Left lobe of liver (tissue), 2 donors: Measurements from ENCODE around the gene ZNF431. TPM values are rescaled to one million over a fixed set of nuclear protein-coding genes. Genes with fewer than 3 reads are reported as not detected.
A peak's percentile ranks its signal among the peaks of the same experiment; 100 is the strongest.
"Not testable (repeated sequence)": the region's sequence is repeated elsewhere in the genome, so short reads cannot be mapped to it uniquely, and the experiment has no call there.

Source experiments
- ATAC-seq: fragments of 200-7000 bp; cut with Tn5 transposase; one replicate; pipeline ENCODE4 v1.9.1; 2020; ENCODE audit warnings: mild to moderate bottlenecking, moderate library complexity
- DNase-seq: peaks from one replicate; pipeline ENCODE4 v3.0.0-alpha.2; 2020; ENCODE audit warnings: low spot score
- total RNA-seq: library from RNA; stranded (reverse); gene quantifications from one replicate; pipeline ENCODE4 v1.2.1, GENCODE V29; 2021
- donor health status: DM: no; HTN: no; CAD: no; lungs with moderate emphysema.
- donor health status: DM: no; HTN: yes; CAD: no.

ZNF431 gene
- total RNA-seq, 1 donor from 2014 or later = 0.70 TPM

- no peak for DNase-seq
- ATAC-seq = no peak
Observed at GRCh38 chr19:21143428-21143827, 1.6 kb downstream of the ZNF431 start.

GRCh38 chr19:21143854-21144253 lies 2.0 kb downstream of the ZNF431 start:
- DNase-seq (no peak), ATAC-seq (no peak)

- no peak for ATAC-seq
- DNase-seq = no peak
Observed at GRCh38 chr19:21147540-21147939, 5.7 kb downstream of the ZNF431 start.

GRCh38 chr19:21148681-21149080 lies 6.8 kb downstream of the ZNF431 start:
- ATAC-seq (no peak), DNase-seq (no peak)

DNA sequence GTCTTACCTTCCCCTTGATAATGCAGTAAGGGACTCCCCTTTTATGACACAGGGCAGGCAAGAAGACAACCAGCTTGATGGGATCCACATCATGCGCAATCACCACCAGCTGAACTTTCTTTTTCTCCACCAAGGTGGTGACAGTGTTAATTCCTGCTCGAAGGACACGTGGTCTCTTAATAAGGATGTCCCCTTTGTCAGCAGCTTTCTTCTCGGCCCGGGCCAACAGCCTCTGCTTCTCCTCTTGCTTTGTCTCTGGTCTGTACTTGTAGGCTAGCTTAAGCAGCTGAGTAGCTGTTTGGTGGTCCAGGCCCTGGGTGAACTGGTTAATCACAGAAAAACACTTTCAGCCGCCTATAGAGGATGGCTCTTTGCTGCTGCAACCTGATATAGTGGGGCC lies 8.0 kb downstream of the ZNF431 start:
- ATAC-seq = no peak
- no peak for DNase-seq

DNA sequence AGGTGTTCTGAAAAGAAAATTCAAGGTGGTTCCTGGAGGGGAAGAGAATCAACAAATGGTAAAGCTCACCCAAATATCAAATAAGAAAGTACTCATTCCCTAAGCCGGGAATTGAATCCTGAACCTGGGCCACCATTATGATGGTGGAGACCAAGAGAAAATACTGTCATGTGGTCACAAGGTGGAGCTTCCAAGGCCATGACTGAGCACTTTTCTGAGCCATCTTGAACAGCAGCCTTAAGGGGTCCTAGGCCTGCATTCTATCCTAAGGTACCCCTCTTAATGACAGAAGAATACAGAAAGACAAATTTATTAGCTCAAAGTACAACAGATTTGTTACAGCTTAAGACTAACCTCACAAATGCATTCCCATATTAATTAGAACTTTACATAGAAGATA lies 9.6 kb downstream of the ZNF431 start:
- DNase-seq (no peak), ATAC-seq (no peak)

- DNase-seq = no peak
- no peak for ATAC-seq
Observed at GRCh38 chr19:21158523-21159135, 16.8 kb downstream of the ZNF431 start.

DNA sequence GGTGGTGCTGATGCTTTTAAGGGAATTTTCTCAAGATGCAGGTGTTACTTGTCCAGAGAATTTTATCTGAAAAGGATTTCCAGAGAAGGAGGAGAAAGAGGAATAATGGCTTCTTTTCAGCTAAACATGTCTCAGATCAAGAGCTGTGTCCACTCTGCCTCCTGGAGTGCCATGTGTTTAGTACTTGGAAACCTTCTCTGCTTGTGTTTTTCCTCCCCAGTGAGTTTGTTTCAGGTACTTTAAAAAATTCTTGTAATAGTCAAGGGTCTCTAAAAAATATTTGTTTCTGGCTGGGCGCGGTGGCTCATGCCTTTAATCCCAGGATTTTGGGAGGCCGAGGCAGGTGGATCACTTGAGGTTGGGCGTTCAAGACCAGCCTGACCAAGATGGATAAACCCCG lies 22.7 kb downstream of the ZNF431 start:
- DNase-seq (no peak), ATAC-seq (no peak)

DNA sequence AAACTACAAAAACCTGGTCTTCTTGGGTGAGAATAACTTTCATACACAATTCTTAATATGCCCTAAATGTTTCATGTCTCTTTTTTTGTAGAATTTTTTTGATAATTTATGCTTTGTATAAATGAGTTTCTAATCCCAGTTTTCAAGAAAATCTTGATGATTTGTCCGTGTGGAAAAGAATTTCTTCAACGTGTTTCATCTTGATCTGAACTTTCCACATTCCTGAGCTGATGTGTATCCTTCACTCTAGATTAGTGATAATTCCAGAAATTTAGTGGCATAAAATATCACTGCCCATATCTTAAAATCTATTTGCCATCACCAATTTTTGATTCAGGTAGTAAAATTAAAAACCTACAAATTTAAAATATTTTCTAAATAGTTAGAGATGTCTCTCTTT lies 24.6 kb downstream of the ZNF431 start:
- ATAC-seq = no peak
- DNase-seq = no peak

DNA sequence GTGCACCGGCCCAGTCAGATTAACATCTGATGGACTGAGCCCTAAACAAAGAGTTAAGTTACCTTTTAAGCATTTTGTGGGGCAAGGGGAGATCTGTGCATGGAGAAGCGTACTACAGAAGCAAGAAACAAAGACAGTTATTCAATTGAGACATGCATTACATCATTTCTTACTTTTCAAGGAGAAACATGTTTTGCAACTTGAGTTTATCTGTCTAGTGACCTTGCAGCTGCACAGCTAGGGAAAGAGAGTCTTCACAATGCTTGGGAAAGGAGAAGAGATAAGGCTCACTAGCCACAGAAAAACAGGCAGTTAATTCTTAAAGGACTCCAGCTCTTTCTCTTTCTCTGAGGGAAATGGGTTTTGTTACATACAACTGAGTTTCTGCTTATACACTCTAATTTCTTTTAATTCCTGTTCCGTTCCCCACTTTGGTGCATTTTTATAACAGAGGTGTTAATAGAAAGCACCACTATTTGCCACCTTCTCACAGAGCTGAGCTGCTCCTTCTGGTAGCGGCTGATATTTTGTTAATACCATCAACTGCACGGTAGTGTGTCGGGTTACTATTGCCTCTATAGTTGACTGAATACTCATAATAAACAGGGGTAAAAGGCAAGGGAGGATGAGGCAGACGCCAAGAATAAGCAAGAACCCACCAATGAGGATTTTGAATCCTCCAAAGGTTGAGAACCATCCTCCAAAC lies 55.9 kb downstream of the ZNF431 start:
- ATAC-seq (no peak), DNase-seq (no peak)

GRCh38 chr19:21202865-21203494 lies 61.1 kb downstream of the ZNF431 start:
- ATAC-seq (peak; percentile 62), DNase-seq (no peak)

DNA sequence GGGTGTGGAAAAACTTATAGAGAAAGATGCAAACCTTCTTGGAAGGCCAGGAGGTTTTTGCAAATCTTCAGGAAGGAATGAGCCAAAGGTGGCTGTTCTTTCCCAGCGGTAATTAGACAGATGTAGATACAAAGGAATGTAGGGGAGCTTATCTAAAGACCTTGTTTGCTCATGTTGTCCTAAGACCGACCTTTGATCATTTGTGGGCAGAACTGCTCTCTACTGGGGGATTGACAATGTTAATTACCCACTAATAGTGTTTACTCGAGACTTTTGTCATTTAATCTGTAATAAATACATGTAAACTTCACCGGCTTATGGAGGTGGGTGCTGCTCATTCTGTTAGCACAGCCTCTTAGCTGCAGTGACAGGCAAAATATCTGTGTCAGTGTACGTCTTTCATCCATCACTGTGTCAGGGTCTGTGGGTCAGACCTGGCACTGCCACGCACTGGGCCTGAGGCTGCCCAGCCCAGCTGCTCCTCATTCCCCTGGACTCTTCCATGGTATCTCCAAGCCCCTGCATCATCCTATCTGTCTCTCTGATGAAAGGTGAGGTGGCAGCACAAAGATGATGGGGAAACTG lies 68.3 kb downstream of the ZNF431 start:
- no peak for DNase-seq
- ATAC-seq = no peak

GRCh38 chr19:21221693-21222092 lies 79.9 kb downstream of the ZNF431 start:
- DNase-seq (no peak), ATAC-seq (no peak)

GRCh38 chr19:21229938-21230337 lies 88.1 kb downstream of the ZNF431 start:
- ATAC-seq = not testable (repeated sequence)

DNA sequence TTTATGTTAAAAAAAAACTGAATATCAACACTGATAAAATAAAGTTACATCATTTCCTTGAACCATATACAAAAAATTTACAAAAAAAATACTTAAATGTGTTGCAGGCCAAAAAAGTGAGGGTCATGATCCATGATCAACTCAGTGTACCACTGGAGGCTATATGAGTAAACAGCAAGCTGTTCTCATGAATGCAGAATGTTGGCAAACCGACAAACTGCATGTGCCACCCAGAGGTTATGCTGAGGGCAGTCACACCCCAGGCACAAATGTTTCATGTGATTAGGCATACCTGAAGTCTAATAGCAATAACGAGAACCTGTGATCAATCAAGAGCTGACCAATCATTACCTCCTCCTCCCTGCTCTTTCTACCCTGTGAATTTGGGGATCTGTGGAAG lies 91.9 kb downstream of the ZNF431 start:
- DNase-seq (no peak), ATAC-seq (no peak)

More at GRCh38 chr19:21229938-21230337, 88.1 kb downstream of the ZNF431 start:
- not testable (repeated sequence) for DNase-seq

DNA sequence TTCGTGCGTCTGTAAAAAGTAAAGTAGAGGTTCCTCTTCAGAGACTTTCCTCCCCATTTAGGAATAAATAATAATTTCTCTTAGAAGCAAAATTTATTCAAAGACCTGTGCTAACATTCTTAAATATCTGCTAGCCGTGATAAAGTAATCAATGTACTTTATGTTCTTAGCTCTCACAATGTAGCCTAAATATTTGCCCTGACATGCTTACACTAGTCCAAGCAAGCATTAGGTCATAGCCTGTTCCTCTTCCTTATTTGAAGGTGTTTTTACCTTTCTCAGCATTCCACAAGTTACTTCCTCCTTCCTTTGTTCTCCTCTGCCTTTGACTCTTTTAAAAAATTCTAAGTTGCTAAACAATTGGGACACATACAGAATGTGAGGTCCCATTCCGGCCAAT lies 94.9 kb downstream of the ZNF431 start:
- not testable (repeated sequence) for DNase-seq, ATAC-seq

DNA sequence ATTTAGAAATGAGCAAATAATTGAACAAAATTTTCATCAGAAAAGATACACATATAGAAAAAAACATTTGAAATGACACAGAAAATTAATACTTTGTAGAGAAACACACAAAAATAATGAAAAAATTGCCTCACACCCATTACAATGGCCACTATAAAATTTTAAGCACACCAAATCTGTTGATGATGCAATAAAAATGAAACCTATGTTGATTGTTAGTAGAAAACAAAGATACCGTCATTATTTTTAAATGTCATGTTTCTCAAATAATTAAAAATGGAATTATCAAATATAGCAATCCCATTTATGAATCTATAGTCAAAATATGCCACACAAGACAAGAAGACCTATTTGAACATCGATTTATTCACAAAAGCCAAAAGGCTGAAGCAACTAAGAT lies 96.8 kb downstream of the ZNF431 start:
- DNase-seq = no peak
- no peak for ATAC-seq

Other genes with a start within 250 kb of the ZNF431 start
- 0.50 TPM for gene ZNF85, start 218.8 kb upstream of the ZNF431 start, total RNA-seq
- 2.4 TPM for gene ZNF430, start 121.4 kb upstream of the ZNF431 start, total RNA-seq
- 0.58 TPM for gene ZNF714, start 59.8 kb upstream of the ZNF431 start, total RNA-seq
- 1.8 TPM for gene ZNF708, start 187.4 kb downstream of the ZNF431 start, total RNA-seq
- gene ZNF738, start 217.0 kb downstream of the ZNF431 start, total RNA-seq = 0.38 TPM